Measurements from ENCODE around the gene MYEF2. TPM values are rescaled to one million over a fixed set of nuclear protein-coding genes. Genes with fewer than 3 reads are reported as not detected.

Gene MYEF2
- total RNA-seq, 2 donors from 2014 or later = 7.5 to 11.1 TPM

DNA sequence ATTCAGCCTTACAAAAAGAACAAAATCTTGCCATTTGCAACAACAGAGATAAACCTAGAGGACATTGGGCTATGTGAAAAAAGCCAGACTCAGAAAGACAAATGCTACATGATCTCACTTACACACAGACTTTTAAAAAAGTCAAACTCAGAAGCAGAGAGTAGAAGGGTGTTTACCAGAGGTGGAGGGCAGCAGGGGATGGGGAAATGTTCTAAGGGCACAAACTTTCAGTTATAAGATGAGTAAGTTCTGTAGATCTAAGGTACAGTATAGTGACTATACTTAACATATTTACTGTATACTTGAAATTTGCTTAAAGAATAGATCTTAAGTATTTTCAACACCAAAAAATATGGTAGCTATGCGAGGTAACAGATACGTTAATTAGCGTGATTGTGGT lies 3.0 kb downstream of the MYEF2 start:
- Histone ChIP-seq H3K9me3 (peaks cover 0 to 7% of the 10 kb centered on the region in 2 donors), H3K36me3 (no peaks in the 10 kb centered on the region), H3K4me1 (peaks cover 0 to 11% of the 10 kb centered on the region in 2 donors), H3K4me3 (no peak overlapping the region), H3K27ac (no peak overlapping the region), H3K27me3 (no peaks in the 10 kb centered on the region)
- TF ChIP-seq, protein P1, sequence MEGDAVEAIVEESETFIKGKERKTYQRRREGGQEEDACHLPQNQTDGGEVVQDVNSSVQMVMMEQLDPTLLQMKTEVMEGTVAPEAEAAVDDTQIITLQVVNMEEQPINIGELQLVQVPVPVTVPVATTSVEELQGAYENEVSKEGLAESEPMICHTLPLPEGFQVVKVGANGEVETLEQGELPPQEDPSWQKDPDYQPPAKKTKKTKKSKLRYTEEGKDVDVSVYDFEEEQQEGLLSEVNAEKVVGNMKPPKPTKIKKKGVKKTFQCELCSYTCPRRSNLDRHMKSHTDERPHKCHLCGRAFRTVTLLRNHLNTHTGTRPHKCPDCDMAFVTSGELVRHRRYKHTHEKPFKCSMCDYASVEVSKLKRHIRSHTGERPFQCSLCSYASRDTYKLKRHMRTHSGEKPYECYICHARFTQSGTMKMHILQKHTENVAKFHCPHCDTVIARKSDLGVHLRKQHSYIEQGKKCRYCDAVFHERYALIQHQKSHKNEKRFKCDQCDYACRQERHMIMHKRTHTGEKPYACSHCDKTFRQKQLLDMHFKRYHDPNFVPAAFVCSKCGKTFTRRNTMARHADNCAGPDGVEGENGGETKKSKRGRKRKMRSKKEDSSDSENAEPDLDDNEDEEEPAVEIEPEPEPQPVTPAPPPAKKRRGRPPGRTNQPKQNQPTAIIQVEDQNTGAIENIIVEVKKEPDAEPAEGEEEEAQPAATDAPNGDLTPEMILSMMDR (IDR thresholded peaks at IDR 0.05) = no peak
- no peak for DNase-seq (ENCODE audit: low spot score)

DNA sequence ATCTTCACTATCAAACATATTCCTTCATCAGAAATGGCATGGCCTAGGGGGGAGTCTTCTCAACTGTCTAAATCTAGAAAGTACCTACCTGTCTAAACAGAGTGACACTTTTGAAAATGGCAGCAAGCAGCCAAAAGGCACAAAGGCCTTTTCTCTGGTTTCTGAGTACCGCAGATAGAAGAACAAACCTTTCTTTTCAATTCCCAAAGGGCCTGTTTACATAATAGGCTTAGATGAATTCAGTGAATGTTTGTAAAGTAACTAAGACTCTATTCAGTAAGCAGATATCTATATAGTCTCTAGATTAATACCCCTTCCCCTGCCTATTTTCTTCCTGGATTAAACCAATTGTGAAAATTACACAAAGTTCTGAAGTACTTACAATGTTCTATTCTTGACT lies 7.1 kb downstream of the MYEF2 start:
- Histone ChIP-seq H3K27ac (no peak overlapping the region), H3K9me3 (peaks cover 0 to 7% of the 10 kb centered on the region in 2 donors), H3K4me1 (no peaks in the 10 kb centered on the region), H3K27me3 (no peaks in the 10 kb centered on the region), H3K36me3 (no peaks in the 10 kb centered on the region), H3K4me3 (no peak overlapping the region)
- TF ChIP-seq, protein P1 (IDR thresholded peaks at IDR 0.05) = no peak
- no peak for DNase-seq (ENCODE audit: low spot score)

DNA sequence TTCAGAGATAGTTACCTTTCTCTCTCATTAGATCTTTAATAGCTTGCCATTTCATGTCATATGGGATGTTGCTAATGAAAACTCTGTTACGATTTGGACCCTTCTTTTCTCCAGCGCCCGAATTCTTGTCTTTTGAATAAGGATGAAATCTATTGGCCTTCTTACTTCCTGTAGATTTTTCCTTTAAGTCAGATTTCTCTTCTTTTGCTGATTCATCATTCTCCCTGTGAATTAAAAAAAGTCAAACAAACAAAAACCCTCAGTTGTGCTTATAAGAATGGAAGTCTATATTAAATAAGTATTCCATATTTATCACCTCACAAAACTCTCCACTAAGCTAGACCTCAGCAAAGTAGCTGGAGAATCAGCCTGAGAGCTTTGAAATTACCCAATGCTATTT lies 9.5 kb downstream of the MYEF2 start:
- DNase-seq (ENCODE audit: low spot score) = no peak
- no peak overlapping the region for H3K27ac ChIP-seq
- no peaks in the 10 kb centered on the region for H3K4me1 ChIP-seq
- H3K27me3 ChIP-seq = no peaks in the 10 kb centered on the region
- TF ChIP-seq, protein P1 (IDR thresholded peaks at IDR 0.05) = no peak
- H3K4me3 ChIP-seq = no peak overlapping the region
- H3K36me3 ChIP-seq = peaks cover 8% of the 10 kb centered on the region
- H3K9me3 ChIP-seq = peaks cover 0 to 7% of the 10 kb centered on the region in 2 donors

DNA sequence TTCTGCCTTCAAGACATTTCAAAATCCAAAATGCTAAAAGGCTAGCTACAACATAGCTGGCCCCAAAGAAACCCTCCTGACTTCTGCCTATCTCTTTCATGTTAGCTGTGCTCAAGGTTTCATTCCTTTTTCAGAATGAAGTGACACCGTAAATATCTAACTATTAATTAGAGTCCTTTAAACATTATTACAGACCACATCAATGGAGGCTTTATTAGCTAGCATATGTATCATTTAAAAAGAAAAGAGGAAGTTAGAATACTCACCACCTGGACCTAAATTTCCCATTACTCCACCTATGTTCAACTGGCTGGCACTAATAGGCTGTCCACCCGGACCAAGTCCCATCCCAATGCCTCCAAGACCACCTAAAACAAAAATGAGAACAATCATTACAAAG lies 24.6 kb downstream of the MYEF2 start:
- H3K4me3 ChIP-seq = no peak overlapping the region
- peaks cover 3% of the 10 kb centered on the region for H3K36me3 ChIP-seq
- TF ChIP-seq, protein P1 (IDR thresholded peaks at IDR 0.05) = no peak

DNA sequence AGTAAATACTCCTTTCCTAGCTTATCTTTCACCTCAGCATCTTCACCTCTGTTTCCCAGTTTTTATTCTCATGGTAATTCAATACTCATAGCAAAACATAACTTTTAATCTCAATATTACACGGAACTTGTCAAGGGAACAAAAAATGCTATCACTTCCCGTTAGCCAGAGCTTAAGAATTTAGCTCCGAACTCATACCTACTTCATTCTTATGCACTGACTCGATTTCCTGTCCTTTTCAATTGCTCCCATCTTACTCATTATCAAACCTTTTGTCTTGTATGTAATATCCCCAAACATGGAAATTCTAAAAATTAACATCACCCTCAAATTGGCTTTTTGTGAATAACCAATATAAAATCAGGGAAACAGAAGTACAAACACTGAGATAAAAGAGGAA lies 28.2 kb downstream of the MYEF2 start:
- TF ChIP-seq, protein P1 (IDR thresholded peaks at IDR 0.05) = no peak
- Histone ChIP-seq H3K27ac (no peak overlapping the region), H3K27me3 (no peaks in the 10 kb centered on the region), H3K4me1 (no peaks in the 10 kb centered on the region), H3K9me3 (no peaks in the 10 kb centered on the region), H3K4me3 (no peak overlapping the region), H3K36me3 (peaks cover 3% of the 10 kb centered on the region)
- DNase-seq (ENCODE audit: low spot score) = no peak

More for the DNA sequence above, 24.6 kb downstream of the MYEF2 start:
- Histone ChIP-seq H3K9me3 (no peaks in the 10 kb centered on the region), H3K27ac (no peak overlapping the region), H3K4me1 (no peaks in the 10 kb centered on the region), H3K27me3 (no peaks in the 10 kb centered on the region)
- DNase-seq (ENCODE audit: low spot score) = no peak

DNA sequence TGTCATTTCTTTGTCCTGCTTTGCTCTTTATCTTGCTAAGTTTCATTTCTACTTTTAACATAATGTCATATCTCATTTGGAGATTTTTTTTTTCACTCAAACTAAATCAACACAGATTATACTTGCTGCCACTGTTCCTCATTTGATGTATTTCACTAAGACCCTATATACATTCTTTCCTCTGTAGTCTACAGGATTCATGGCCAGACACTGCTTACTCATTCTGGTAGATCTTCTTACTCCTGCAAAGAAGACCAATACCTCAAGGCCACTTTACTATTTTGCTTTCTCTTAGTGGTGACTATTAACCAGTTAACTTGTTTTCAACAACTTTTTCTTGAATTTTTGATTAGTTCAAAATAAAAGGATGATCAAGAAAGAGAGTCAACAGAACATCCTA lies 30.7 kb downstream of the MYEF2 start:
- H3K27me3 ChIP-seq = no peaks in the 10 kb centered on the region
- H3K27ac ChIP-seq = no peak overlapping the region
- no peaks in the 10 kb centered on the region for H3K36me3 ChIP-seq
- no peaks in the 10 kb centered on the region for H3K9me3 ChIP-seq
- no peaks in the 10 kb centered on the region for H3K4me1 ChIP-seq
- H3K4me3 ChIP-seq = no peak overlapping the region
- DNase-seq (ENCODE audit: low spot score) = no peak
- TF ChIP-seq, protein P1 (IDR thresholded peaks at IDR 0.05) = no peak
